ENCODE results near the gene RUVBL1.

The RUVBL1 gene

DNA sequence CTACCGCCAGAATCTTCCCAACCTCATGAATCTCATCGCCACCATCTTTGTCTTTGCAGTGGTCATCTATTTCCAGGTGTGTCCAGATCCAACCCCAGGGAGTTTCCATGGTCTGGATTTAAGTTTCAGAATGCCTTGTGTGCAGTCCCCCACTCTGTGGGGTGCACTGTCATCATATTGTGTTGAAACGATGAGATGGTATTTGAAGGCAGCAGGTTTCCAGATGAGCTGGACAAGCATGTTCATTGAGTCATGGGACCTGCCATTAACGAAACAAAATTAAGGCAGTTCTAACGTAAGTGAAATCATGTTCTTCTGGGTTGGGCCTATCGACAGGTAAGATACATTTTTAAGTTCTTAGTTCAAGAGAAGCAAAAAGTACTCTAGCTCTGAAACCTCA is 58.6 kb downstream of the RUVBL1 start:
- DNase-seq: no peak

DNA sequence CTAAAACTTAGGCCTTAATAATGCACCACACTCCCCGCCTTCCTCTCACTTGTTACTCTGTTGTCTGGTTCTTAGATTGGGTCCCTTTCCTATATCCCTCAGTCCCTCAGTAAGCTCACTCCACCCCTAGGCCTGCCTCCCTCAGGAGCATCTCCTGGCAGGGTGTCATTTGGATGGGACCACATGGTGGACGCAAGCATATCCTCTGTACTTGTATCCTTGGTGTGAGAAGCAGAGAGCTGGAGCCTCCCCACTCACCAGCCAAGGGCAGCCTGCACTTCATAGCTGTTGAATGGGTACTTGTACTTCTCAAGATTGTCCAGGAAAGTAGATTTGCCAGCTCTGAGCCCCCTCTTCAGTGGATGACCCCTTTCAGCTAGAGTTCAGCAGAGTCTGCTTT is 59.7 kb downstream of the RUVBL1 start:
- DNase-seq: no peak

DNA sequence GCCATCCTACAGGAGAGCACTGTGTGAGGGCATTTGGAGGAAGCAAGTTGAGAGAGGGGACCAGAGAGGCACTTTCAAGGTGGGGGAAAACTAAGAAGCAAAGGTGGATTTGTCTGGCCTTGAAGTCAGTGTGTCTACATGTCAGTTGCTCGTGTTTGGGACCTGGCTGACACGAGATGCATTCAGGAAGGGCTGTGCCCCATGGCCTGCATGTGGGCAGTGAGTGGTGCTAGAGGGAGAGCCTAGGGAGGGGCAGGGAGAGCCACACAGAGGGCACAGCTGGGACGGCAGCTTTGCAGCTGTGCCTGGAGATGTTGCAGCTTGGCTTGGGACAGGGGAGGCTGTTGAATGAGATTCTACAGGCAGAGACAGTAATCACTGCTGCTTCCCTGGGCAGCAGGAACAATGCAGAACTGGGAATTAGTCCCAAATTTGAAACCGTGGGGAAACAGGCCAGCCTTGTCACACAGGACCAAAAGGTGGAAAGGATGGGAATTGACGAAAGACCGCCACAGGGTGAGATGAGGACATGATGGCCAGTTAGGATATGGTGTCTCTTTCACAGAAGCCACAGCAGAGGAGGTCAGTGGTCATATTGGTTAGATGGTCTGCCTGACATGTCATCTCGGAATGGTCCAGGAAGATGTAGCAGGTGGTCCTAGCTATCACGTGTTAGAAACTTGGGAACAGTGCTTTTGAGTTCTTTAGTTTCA is 61.4 kb downstream of the RUVBL1 start:
- no peak for DNase-seq

DNA sequence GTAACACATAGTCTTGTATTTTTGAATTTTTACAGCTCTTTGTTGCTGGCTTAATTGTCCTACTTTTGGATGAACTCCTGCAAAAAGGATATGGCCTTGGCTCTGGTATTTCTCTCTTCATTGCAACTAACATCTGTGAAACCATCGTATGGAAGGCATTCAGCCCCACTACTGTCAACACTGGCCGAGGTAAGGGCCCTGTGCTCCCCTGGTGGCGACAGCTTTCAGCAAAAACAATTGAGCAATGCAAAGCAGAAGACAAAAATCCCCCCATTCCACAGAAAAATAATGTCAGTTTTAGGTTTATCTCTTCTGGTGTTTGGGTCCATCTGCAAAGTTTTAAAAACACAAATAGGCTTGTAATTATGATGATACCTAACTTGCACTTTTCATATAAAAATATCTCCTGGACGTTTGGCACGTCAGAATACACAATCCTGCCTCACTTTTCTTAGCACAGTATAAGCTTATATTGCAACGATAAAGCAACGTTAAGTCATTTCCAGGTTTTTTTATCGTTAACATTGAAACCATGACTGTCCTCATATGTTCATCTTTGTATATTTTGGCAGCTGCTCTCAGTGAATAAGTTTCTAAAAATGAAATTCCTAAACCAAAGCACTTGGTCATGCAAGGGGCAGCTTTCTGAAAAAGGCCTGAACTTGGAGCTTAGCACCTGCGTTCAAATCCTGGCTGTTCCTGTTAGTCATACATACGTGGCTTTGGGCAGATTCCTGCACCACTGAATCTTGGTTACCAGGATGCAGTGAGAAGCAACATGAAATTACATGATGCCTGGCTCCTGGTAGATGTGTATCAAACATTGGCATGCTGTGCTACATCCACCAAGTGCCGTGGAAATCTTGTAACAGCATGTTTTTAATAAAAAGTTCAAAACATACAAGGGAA is 62.9 kb downstream of the RUVBL1 start:
- DNase-seq: no peak

DNA sequence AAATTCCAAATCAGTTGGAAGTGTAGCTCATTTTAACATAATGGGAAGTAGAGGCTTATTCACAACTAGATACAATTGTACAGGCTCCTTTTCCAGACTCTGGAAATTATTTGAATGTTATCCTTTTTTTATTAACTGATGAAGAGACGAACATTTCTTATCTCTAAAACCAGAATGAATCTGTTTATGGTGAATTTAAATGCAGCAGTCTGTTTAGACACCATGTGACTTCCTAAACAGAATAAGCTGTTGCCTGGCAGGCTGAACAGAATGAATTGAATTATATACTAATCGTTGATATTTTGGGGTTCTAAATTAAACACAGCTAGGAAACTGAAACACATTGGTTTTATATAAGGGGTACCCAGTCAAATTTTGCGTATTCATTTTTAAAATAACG is 67.4 kb downstream of the RUVBL1 start:
- DNase-seq: no peak

DNA sequence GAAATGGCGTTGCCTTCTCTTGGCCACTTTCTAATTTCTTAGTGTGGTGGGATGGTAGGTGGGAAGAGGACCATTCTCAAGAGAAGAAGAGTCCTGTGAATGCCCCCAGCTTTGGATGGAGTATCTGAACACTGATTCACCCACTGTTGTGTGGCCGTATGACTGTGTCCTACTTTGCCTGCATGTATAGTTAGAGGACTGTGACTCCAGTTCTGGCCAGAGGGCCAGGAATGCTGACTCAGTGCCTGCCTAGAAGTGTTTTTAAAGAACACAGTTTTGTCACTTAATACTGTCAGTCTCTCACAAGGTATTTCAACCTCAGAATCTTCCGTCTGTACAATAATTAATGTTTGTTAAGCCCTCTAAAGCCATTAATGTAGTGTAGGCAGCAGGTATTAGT is 69.2 kb downstream of the RUVBL1 start:
- no peak for DNase-seq

DNA sequence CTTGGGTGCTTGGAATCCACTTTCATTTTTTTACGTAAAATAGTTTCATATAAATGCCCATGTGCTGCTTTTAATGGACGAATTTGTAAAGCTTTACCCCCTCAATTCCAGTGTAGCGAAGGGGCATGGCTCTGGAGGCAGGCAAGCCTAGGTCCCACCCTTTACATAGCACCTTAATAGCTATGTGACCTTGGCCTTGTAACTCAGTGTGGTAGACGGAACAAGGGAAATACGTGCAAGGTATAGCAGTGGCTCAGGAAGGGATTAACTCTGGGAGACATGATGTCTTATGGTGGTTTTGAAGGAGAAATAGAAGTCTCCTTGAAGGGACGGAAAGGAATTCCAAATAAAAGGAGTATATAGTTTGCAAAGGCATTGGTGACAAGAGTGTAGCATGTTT is 70.0 kb downstream of the RUVBL1 start:
- DNase-seq: no peak

DNA sequence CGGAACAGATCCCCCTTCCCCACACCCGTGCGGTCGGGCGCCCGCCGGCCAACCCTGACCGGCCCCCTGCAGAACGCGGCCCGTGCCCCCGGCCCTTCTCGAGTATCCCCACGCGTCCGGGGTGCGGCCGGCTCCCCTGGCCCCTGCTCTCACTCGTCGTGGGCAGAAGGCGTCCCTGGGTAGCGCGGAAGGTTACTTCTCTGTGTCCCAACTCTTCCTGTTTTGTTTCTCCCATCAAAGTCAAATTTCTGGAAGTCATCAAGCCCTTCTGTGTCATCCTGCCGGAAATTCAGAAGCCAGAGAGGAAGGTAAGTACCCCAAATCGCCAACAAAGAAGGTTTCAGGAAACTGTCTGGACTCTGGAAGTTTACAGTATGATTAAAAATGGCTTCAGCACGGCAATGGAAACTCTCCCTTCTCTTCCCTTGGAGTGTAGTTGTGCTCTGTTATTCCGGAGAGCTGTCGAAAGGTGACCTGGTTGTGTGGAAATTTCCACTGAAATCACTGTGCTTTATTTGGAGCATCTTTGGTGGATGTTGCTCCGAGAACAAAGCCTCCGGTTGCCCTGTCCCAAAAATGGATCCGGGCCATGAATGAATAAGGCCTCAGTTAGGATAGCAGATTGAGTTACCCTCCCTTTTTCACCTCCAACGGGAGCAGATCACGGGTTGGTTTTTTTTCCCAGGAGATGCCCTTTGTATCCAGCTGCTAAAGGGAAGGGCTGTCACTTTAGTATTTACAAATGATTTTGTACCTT is 70.8 kb downstream of the RUVBL1 start:
- DNase-seq: peak; percentile 44

DNA sequence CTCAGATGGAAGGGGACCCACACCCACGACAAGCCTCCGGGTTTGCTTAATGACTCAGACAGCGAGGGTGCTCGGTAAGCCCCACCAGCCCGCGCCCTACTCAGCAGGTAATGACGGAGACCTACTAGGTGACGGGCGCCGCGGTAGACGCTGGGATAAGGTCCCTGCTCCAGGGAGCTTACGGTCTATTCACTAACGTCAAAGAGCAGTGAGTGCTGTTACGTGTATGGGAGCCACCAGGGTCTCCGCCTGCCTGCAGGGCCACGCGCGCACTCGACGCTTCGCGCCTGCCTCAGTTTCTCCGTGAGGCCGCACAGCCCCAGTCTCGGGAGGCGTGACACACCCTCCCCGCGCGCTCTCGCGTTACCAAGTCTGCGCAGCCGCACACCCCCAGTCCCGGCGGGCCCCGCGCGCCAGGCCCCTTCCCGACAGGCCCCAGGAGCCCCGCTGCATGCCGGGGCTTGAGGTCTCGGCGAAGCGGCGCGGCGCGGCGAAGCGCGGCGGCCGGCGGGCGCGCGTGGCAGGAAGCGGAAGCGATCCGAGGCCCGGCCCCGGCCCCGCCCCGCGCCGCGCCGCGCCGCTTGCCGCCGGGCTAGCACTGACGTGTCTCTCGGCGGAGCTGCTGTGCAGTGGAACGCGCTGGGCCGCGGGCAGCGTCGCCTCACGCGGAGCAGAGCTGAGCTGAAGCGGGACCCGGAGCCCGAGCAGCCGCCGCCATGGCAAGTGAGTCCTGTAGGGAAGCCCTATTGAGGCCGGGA is 71.6 kb downstream of the RUVBL1 start, which contains the start of gene SEC61A1:
Gene SEC61A1, plus strand, starts transcription at position 601 of the 758 bp plus-strand sequence. Its CDS starts 116 bp downstream, at position 717.
- DNase-seq: peak; percentile 96

DNA sequence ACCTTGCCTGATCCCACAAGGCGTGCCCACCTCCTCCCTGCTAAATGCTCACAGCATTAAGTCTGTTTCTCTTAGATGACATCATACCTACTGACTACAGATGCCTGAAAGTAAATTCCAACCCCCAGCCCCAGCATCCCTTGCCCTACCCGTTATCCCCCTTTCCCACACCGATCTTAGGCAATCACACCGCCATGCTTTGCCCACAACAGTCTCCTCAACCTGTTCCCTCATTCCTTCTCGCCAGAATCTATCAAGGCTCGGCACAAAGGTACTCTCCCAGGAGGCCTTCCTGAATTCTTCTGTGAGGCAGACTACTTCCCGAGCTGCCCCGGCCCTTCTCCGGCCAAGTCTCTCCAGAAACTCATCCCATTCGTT is 72.2 kb downstream of the RUVBL1 start:
- peak; percentile 61 for DNase-seq

DNA sequence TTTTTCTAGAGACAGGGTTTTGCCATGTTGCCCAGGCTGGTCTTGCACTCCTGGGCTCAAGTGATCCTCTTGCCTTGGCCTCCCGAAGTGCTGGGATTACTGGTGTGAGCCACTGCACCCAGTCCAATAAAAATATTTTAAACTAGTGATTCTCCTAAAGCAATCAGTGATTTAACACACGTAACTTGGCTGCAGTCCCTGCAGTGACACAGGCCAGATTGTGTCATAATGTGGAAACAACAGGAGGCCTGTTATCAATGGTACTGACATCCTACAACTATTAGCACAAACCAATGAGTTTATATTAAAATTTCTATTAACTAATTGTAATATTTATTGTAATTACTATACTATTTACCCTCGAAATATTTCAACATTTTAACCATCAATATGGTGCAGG is 73.0 kb downstream of the RUVBL1 start:
- no peak for DNase-seq

DNA sequence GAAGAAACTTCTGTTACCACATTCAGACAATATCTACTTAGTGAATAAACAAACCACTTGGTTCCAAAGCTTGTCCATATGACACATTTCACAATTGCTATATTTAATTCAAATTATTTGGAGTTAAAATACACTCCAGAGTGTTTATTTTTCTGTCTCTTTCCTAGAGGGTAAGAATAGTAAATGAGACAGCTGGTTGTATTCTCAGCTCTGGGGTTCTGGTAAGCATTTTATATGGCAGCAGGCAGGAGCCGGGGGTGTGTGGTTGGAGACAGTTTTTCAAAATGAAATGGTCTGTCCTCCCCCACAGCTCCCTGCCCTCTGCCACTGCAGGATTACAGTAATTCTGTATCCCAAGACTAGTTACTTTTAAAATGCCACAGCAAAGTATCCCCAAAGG is 82.3 kb downstream of the RUVBL1 start:
- no peak for DNase-seq

DNA sequence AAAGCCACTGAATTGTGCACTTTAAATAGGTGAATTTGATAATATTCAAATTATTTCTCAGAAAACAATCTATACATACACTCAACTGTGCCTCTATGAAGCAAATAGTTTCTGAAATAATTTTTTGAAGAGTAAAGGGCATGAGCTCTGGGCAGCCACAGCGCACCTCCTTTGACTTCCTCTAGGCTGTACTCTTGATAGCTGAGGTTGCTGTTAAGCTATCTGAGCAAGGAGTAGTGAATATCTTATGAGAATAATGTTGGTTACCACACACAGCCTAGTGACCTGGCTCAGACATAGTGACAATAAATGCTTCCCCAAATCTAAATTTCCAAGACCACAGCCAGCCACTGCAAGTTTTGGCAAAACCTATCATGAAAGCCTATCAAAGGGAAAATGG is 83.0 kb downstream of the RUVBL1 start:
- peak; percentile 26 for DNase-seq

DNA sequence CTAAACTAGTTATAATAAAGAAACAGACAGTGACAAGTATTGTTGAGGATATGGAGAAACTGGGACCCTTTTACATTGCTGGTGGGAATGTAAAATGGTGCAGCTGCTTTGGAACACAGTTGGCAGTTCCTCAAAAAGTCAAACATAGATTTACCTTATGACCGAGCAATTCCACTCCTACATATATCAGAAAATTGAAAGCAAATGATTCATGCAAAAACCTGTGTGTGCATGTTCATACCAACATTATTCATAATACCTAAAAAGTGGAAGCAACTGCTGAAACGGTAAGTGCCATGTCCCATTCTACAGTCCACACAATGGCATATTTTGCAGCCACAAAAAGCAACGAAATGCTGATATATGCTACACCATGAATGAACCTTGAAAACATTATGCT is 83.6 kb downstream of the RUVBL1 start:
- no peak for DNase-seq

DNA sequence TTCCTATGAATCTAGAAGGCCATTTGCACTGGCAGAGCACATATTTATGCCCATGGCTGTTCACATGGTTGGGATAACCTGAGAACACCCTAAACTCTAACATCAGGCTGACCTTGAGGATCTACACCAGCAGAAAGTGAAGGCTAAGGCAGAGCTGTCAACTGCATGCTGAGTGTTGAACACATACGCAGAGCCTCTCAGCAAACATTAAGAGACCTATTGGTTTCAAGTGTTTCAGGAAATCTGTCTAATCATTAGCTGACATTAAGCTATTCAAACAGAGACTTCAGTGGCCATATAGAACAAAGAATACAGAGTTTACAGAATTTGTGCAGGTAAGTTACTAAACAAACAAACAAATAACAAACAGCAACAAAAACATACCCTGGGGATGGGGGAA is 87.5 kb downstream of the RUVBL1 start:
- no peak for DNase-seq

DNA sequence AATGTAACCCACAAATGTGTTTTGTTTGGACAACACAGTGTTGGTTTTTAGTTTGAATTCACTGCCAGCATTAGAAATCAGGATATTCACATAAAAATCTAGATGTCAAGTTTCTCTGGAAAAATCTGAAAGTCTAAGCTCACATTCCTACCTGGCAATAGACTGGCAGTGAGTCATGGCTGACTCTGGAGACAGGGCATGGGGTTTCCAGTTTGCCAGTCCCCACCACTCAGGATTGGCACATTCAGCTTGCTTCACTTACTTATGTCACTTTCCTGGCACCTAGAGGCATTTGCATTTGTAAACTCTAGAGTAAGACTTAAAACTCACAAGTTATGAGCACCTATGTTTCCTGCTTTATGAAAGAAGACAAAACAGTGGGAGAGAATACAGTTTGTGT is 90.5 kb downstream of the RUVBL1 start:
- DNase-seq: no peak

All from OCI-M1 (cell line).